HEK293 (cell line): ENCODE data around the gene ZNF521.

ENCODE experiments used
- CTCF ChIA-PET: fragments of 350-600 bp; formaldehyde crosslinking; extraction: SDS; loops from one replicate; lab custom pipeline; 2021; ENCODE audit warnings: antibody characterized with exemption; lab: Yijun Ruan, JAX
- POLR2A ChIA-PET: fragments of 300-600 bp; formaldehyde crosslinking; extraction: SDS; loops from one replicate; lab custom pipeline; 2020; ENCODE audit warnings: antibody characterized with exemption, inconsistent platforms; lab: Yijun Ruan, JAX
- H3K27ac ChIP-seq: fragments of 200-500 bp; sonication (Bioruptor generic); 2 replicates; pipeline ENCODE4 v1.5.1; 2014; ENCODE audit warnings: low read depth, low read length, control low read depth, inconsistent platforms; ENCODE audit errors: extremely low read depth
- H3K36me3 ChIP-seq, 2 experiments: fragments of 200-500 bp in 1 of 2; sonication (Bioruptor generic) in 1 of 2; 1 replicate in 1 of 2; 2 replicates in 1 of 2; pipeline ENCODE4 v1.5.1; 2014 to 2017; ENCODE audit warnings: inconsistent platforms in 2 of 2, low read length in 2 of 2; ENCODE audit not compliant: control insufficient read depth in 2 of 2, insufficient read depth in 1 of 2
- H3K4me1 ChIP-seq: fragments of 200-500 bp; sonication (Bioruptor generic); 2 replicates; pipeline ENCODE4 v1.5.1; 2014; ENCODE audit warnings: mild to moderate bottlenecking, low read length, inconsistent platforms; ENCODE audit not compliant: control insufficient read depth, insufficient read depth
- H3K4me3 ChIP-seq: 2 replicates; pipeline ENCODE4 v1.5.1; 2011; ENCODE audit warnings: low read depth, mild to moderate bottlenecking, control low read depth, low read length, moderate library complexity
- H3K9me3 ChIP-seq: fragments of 200-500 bp; sonication (Bioruptor generic); 2 replicates; pipeline ENCODE4 v1.5.1; 2014; ENCODE audit warnings: low read depth, low read length, inconsistent platforms; ENCODE audit not compliant: control insufficient read depth, insufficient read depth
- BCL11A ChIP-seq: fragments of 450-650 bp; formaldehyde crosslinking; IDR thresholded peaks from 2 replicates; pipeline ENCODE4 v1.5.1; 2016; ENCODE audit warnings: low read depth, missing biosample characterization, missing genetic modification characterization
- BCL6B ChIP-seq: fragments of 450-650 bp; formaldehyde crosslinking; IDR thresholded peaks from 2 replicates; pipeline ENCODE4 v1.5.1; 2017; ENCODE audit warnings: missing biosample characterization, missing genetic modification characterization
- TSHZ1 ChIP-seq: fragments of 450-650 bp; formaldehyde crosslinking; IDR thresholded peaks from 2 replicates; pipeline ENCODE4 v1.5.1; 2016; ENCODE audit warnings: missing biosample characterization, missing genetic modification characterization, borderline replicate concordance
- WT1 ChIP-seq: fragments of 450-650 bp; formaldehyde crosslinking; IDR thresholded peaks from 2 replicates; pipeline ENCODE4 v1.5.1; 2016; ENCODE audit warnings: missing biosample characterization, missing genetic modification characterization
- ZFP37 ChIP-seq: fragments of 450-650 bp; formaldehyde crosslinking; IDR thresholded peaks from 2 replicates; pipeline ENCODE4 v1.5.1; 2016; ENCODE audit warnings: missing biosample characterization, missing genetic modification characterization
- ZNF138 ChIP-seq: fragments of 450-650 bp; formaldehyde crosslinking; IDR thresholded peaks from 2 replicates; pipeline ENCODE4 v1.5.1; 2016; ENCODE audit warnings: missing biosample characterization, missing genetic modification characterization, borderline replicate concordance
- ZNF174 ChIP-seq: fragments of 450-650 bp; formaldehyde crosslinking; IDR thresholded peaks from 2 replicates; pipeline ENCODE4 v1.5.0; 2017; ENCODE audit warnings: missing biosample characterization, mild to moderate bottlenecking, missing genetic modification characterization
- ZNF2 ChIP-seq: fragments of 450-650 bp; formaldehyde crosslinking; IDR thresholded peaks from 2 replicates; pipeline ENCODE4 v1.5.1; 2016; ENCODE audit warnings: missing biosample characterization, missing genetic modification characterization
- ZNF302 ChIP-seq: fragments of 450-650 bp; formaldehyde crosslinking; IDR thresholded peaks from 2 replicates; pipeline ENCODE4 v1.5.1; 2016; ENCODE audit warnings: missing biosample characterization, missing genetic modification characterization, low read depth
- ZNF324 ChIP-seq: fragments of 450-650 bp; formaldehyde crosslinking; IDR thresholded peaks from 2 replicates; pipeline ENCODE4 v1.5.1; 2016; ENCODE audit warnings: missing biosample characterization, missing genetic modification characterization
- ZNF501 ChIP-seq: fragments of 450-650 bp; formaldehyde crosslinking; IDR thresholded peaks from 2 replicates; pipeline ENCODE4 v1.5.1; 2016; ENCODE audit warnings: missing biosample characterization, missing genetic modification characterization
- ZNF529 ChIP-seq: fragments of 450-650 bp; formaldehyde crosslinking; IDR thresholded peaks from 2 replicates; pipeline ENCODE4 v1.5.1; 2017; ENCODE audit warnings: missing genetic modification characterization, missing biosample characterization; ENCODE audit not compliant: insufficient replicate concordance
- ZNF561 ChIP-seq: fragments of 450-650 bp; IDR thresholded peaks from 2 replicates; pipeline ENCODE4 v1.5.1; 2018; ENCODE audit warnings: missing biosample characterization, missing genetic modification characterization, borderline replicate concordance
- ZNF677 ChIP-seq: fragments of 450-650 bp; IDR thresholded peaks from 2 replicates; pipeline ENCODE4 v1.5.0; 2018; ENCODE audit warnings: missing biosample characterization, mild to moderate bottlenecking, missing genetic modification characterization, moderate library complexity
- TF ChIP-seq, protein P1 (sequence below): fragments of 450-650 bp; formaldehyde crosslinking; conservative IDR thresholded peaks from 2 replicates; pipeline ENCODE4 v1.5.1; 2016; ENCODE audit warnings: low read depth, missing biosample characterization, missing genetic modification characterization

The ZNF521 gene

DNA sequence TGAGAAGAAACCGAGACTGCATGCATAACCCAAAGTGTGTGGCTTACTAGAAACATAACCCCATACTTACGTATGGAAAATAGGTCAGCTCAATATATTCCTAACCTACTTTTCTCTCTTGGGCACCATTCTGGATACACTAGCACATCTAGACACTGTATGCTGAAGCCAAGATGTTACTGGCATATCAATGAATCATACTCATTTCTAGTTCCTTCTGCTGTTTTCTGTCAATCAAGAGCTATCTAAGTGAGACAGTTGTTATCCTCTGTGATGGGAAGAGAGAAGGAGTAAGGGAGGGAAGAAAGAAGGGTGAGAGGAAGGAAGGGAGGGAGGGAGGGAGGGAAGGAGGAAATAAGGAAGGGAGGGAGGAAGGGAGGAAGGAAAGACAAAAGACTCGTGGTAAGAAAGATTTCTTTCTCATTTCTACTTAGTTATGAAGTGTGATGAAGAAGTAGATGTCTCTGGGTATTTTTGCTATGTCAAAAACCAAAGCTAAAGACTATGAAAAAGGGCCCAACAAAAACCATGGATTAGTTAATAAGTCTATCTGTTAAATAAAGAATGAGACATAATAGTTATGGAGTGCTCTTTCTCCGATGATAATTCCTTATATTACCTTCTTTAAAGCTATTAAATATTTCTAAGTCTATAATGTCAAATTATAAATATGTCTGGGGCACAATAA, 248.4 kb downstream of the ZNF521 start (continued):
- TF ChIP-seq ZNF138 (tag by site-specific recombination) (no peak), TSHZ1 (tag by site-specific recombination) (no peak), BCL11A (no peak), ZNF324 (tag by site-specific recombination) (no peak), ZNF302 (tag by site-specific recombination) (no peak), ZFP37 (tag by site-specific recombination) (no peak), ZNF677 (no peak)

DNA sequence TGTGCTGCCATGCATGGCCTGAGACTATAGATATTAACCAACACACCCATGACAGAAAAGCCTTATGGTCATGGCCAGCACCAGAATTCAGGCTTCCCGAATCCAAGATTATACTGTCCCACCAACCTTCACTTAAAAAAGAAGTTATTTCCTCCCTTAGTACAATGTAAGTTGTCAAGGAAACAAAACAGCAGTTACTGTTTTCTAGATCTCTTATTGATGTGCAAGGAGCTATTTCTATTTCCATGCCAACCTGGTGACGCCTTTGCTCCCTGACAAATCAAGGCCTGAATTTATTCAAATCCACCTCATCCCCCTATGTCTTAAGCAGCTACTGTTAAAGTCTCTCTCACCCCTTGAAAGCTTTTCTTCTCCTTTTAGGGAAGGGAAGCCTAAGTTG, 249.3 kb downstream of the ZNF521 start:
- ChIA-PET CTCF (interaction anchor here (0.6 kb wide), 1 partner anchor 40 kb away, joined by 5 read pairs; no protein-coding TSS in a partner anchor), POLR2A (no interaction called here)
- peaks cover 7% of the 10 kb centered on the region for H3K4me1 ChIP-seq
- no peak for TF ChIP-seq ZNF501
- no peak for TF ChIP-seq WT1 (tag by site-specific recombination)
- no peak for TF ChIP-seq BCL6B
- no peak for TF ChIP-seq ZNF2
- no peak for TF ChIP-seq ZNF561 (tag by site-specific recombination)
- TF ChIP-seq ZNF529 (tag by site-specific recombination), result no peak
- TF ChIP-seq ZNF174, result no peak
- TF ChIP-seq, protein P1, sequence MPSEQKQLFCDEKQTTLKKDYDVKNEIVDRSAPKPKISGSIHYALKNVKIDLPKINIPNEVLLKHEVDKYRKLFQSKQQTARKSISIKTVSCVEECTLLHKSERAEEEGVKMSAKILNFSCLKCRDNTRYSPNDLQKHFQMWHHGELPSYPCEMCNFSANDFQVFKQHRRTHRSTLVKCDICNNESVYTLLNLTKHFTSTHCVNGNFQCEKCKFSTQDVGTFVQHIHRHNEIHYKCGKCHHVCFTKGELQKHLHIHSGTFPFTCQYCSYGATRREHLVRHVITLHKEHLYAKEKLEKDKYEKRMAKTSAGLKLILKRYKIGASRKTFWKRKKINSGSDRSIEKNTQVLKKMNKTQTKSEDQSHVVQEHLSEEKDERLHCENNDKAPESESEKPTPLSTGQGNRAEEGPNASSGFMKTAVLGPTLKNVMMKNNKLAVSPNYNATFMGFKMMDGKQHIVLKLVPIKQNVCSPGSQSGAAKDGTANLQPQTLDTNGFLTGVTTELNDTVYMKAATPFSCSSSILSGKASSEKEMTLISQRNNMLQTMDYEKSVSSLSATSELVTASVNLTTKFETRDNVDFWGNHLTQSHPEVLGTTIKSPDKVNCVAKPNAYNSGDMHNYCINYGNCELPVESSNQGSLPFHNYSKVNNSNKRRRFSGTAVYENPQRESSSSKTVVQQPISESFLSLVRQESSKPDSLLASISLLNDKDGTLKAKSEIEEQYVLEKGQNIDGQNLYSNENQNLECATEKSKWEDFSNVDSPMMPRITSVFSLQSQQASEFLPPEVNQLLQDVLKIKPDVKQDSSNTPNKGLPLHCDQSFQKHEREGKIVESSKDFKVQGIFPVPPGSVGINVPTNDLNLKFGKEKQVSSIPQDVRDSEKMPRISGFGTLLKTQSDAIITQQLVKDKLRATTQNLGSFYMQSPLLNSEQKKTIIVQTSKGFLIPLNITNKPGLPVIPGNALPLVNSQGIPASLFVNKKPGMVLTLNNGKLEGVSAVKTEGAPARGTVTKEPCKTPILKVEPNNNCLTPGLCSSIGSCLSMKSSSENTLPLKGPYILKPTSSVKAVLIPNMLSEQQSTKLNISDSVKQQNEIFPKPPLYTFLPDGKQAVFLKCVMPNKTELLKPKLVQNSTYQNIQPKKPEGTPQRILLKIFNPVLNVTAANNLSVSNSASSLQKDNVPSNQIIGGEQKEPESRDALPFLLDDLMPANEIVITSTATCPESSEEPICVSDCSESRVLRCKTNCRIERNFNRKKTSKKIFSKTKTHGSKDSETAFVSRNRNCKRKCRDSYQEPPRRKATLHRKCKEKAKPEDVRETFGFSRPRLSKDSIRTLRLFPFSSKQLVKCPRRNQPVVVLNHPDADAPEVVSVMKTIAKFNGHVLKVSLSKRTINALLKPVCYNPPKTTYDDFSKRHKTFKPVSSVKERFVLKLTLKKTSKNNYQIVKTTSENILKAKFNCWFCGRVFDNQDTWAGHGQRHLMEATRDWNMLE (tag by site-specific recombination), result no peak
- H3K27ac ChIP-seq, result no peak overlapping the region
- H3K9me3 ChIP-seq, result no peaks in the 10 kb centered on the region
- H3K36me3 ChIP-seq, result no peaks in the 10 kb centered on the region
- H3K4me3 ChIP-seq, result no peak overlapping the region
